ENCODE data around the gene HSFX3. TPM values are rescaled to one million over a fixed set of nuclear protein-coding genes. Genes with fewer than 3 reads are reported as not detected.

The HSFX3 gene
- total RNA-seq, 6 donors from 2014 or later, result not detected

GRCh38 chrX:149571770-149572169 lies 22.0 kb upstream of the HSFX3 start:
- WGBS, 2 donors, result 82 to 88% methylated on average over 5 to 7 of the region's 7 CpGs
- no peaks in the 10 kb centered on the region for H3K27me3 ChIP-seq
- H3K36me3 ChIP-seq, result no peaks in the 10 kb centered on the region
- no peak overlapping the region for H3K4me3 ChIP-seq
- no peaks in the 10 kb centered on the region for H3K4me1 ChIP-seq
- no peak overlapping the region for H3K27ac ChIP-seq
- H3K9me3 ChIP-seq, result no peaks in the 10 kb centered on the region
- DNase-seq, result no peak
- ATAC-seq (ENCODE audit: low FRiP score in 2 of 2), result no peak
- TF ChIP-seq CTCF (IDR thresholded peaks at IDR 0.05) (no peak), POLR2AphosphoS5 (IDR thresholded peaks at IDR 0.05) (no peak), POLR2A (IDR thresholded peaks at IDR 0.05) (no peak), EP300 (IDR thresholded peaks at IDR 0.05) (no peak)

DNA sequence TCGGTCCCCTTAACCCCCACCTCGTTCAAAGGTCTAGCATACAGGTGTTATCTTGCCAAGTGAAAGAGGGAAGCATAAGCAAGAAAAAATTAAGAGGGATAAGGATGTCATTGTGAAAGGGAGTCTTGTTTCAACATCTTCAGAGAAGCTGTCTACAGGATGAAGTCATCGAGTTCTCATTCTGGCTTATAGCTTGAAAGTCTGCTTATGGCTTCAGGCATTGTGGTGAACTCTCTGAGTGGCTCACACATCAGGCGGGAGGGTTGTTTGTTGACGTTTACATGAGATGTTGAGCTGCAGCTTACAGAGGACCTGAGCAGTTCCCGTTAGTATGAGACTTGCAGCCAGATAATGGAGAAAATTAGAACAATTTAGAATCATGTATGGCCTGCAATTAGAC lies 20.9 kb upstream of the HSFX3 start:
- Histone ChIP-seq H3K4me3 (no peak overlapping the region), H3K36me3 (no peaks in the 10 kb centered on the region), H3K9me3 (no peaks in the 10 kb centered on the region), H3K27me3 (no peaks in the 10 kb centered on the region), H3K4me1 (no peaks in the 10 kb centered on the region), H3K27ac (no peak overlapping the region)
- 51 to 59% methylated on average over 6 of the region's 6 CpGs for WGBS, 2 donors
- TF ChIP-seq POLR2AphosphoS5 (IDR thresholded peaks at IDR 0.05) (no peak), CTCF (IDR thresholded peaks at IDR 0.05) (no peak), POLR2A (IDR thresholded peaks at IDR 0.05) (no peak), EP300 (IDR thresholded peaks at IDR 0.05) (no peak)
- ATAC-seq (ENCODE audit: low FRiP score in 2 of 2) (no peak), DNase-seq (no peak)

GRCh38 chrX:149569770-149570169 lies 20.0 kb upstream of the HSFX3 start:
- no peak for ATAC-seq (ENCODE audit: low FRiP score in 2 of 2)
- 44 to 67% methylated on average over 1 to 2 of the region's 2 CpGs for WGBS, 2 donors
- H3K4me3 ChIP-seq, result no peak overlapping the region

GRCh38 chrX:149568701-149569296 lies 19.1 kb upstream of the HSFX3 start:
- Histone ChIP-seq H3K4me3 (no peak overlapping the region), H3K4me1 (no peaks in the 10 kb centered on the region), H3K9me3 (no peaks in the 10 kb centered on the region), H3K36me3 (no peaks in the 10 kb centered on the region), H3K27ac (no peak overlapping the region), H3K27me3 (no peaks in the 10 kb centered on the region)
- DNase-seq (no peak), ATAC-seq (ENCODE audit: low FRiP score in 2 of 2) (no peak)
- no peak for TF ChIP-seq CTCF (IDR thresholded peaks at IDR 0.05)
- no peak for TF ChIP-seq POLR2A (IDR thresholded peaks at IDR 0.05)
- no peak for TF ChIP-seq POLR2AphosphoS5 (IDR thresholded peaks at IDR 0.05)
- no peak for TF ChIP-seq EP300 (IDR thresholded peaks at IDR 0.05)
- 73 to 93% methylated on average over 5 of the region's 5 CpGs for WGBS, 2 donors

More at GRCh38 chrX:149569770-149570169, 20.0 kb upstream of the HSFX3 start:
- TF ChIP-seq POLR2A (IDR thresholded peaks at IDR 0.05), result no peak
- no peak for TF ChIP-seq POLR2AphosphoS5 (IDR thresholded peaks at IDR 0.05)
- no peak for TF ChIP-seq CTCF (IDR thresholded peaks at IDR 0.05)
- no peak for TF ChIP-seq EP300 (IDR thresholded peaks at IDR 0.05)
- Histone ChIP-seq H3K27ac (no peak overlapping the region), H3K27me3 (no peaks in the 10 kb centered on the region), H3K4me1 (no peaks in the 10 kb centered on the region), H3K36me3 (no peaks in the 10 kb centered on the region), H3K9me3 (no peaks in the 10 kb centered on the region)
- DNase-seq, result no peak

Data from upper lobe of left lung (tissue), 6 donors.